K562 (cell line): Measurements from ENCODE around the gene ALDH5A1. TPM values are rescaled to one million over a fixed set of nuclear protein-coding genes. Genes with fewer than 3 reads are reported as not detected.

Experiments used
- ATAC-seq: fragments of 200-7000 bp; cut with Tn5 transposase; 3 replicates; pipeline ENCODE4 v1.9.1; 2020; ENCODE audit warnings: moderate library complexity
- BruUV-seq: library from RNA; stranded (reverse); fragments of 400-500 nt; replicated peaks from 2 replicates; lab custom pipeline; 2021; lab: Mats Ljungman, UMichigan
- CTCF ChIA-PET: fragments of 300-600 bp; formaldehyde crosslinking; extraction: SDS; loops from one replicate; lab custom pipeline; 2021; ENCODE audit warnings: low intra/inter-chr PET ratio; lab: Yijun Ruan, JAX
- POLR2A ChIA-PET: fragments of 300-600, 350-650 bp; sonication (Branson Sonifier 250); formaldehyde crosslinking; extraction: SDS; loops from one replicate; lab custom pipeline; 2021; ENCODE audit warnings: antibody characterized with exemption, inconsistent platforms; lab: Yijun Ruan, JAX
- DNase-seq, 4 experiments: peaks; one replicate each; pipeline versions ENCODE4 v3.0.0 to v3.0.0-alpha.2; 2011 to 2018; ENCODE audit warnings: low spot score in 3 of 4, mixed read lengths in 3 of 4; ENCODE audit errors: extremely low read depth in 1 of 4
- FAIRE-seq: peaks from 2 replicates; lab custom pipeline; 2011; peaks lifted over from hg19 to GRCh38; lab: Jason Lieb, UNC
- H2AFZ ChIP-seq: 2 replicates; pipeline ENCODE4 v1.6.0; 2011; ENCODE audit warnings: low read depth, low read length, control low read depth, inconsistent platforms
- H3K27ac ChIP-seq: fragments of 200-600 bp; 3 replicates; pipeline ENCODE4 v1.8.0; 2011; ENCODE audit warnings: low read depth, mild to moderate bottlenecking, control low read depth, inconsistent platforms, low read length, moderate library complexity, mixed read lengths; ENCODE audit errors: extremely low read depth
- H3K27me3 ChIP-seq, 2 experiments: fragments of 300-600 bp in 1 of 2; 2 replicates in 1 of 2; 3 replicates in 1 of 2; pipeline versions ENCODE4 v1.6.0 to v1.8.0; 2011; ENCODE audit warnings: inconsistent platforms in 2 of 2, low read length in 2 of 2, mild to moderate bottlenecking in 1 of 2, mixed read lengths in 1 of 2, moderate library complexity in 1 of 2; ENCODE audit not compliant: control insufficient read depth in 2 of 2, insufficient read depth in 2 of 2
- H3K36me3 ChIP-seq: fragments of 300-600 bp; 3 replicates; pipeline ENCODE4 v1.8.0; 2011; ENCODE audit warnings: mild to moderate bottlenecking, low read length, inconsistent platforms; ENCODE audit not compliant: control insufficient read depth, insufficient read depth
- H3K4me1 ChIP-seq, 2 experiments: fragments of 200-600 bp in 1 of 2; replicated peaks in 1 of 2; 2 replicates in 1 of 2; 3 replicates in 1 of 2; pipeline versions ENCODE4 v1.5.1 to v1.8.0; 2011; ENCODE audit warnings: inconsistent platforms in 2 of 2, low read length in 2 of 2, mild to moderate bottlenecking in 1 of 2, mixed read lengths in 1 of 2, moderate library complexity in 1 of 2; ENCODE audit not compliant: control insufficient read depth in 2 of 2, insufficient read depth in 2 of 2
- H3K4me2 ChIP-seq: 2 replicates; pipeline ENCODE4 v1.6.1; 2011; ENCODE audit warnings: low read length, control low read depth, inconsistent platforms, mixed read lengths; ENCODE audit not compliant: insufficient read depth
- H3K4me3 ChIP-seq: fragments of 200-600 bp; sonication (generic), shearing (Covaris generic); 2 replicates; pipeline ENCODE4 v1.5.1; 2016; ENCODE audit warnings: control low read depth, inconsistent platforms
- H3K79me2 ChIP-seq: fragments of 200-600 bp; 3 replicates; pipeline ENCODE4 v1.8.0; 2011; ENCODE audit warnings: low read length, inconsistent platforms; ENCODE audit not compliant: control insufficient read depth, insufficient read depth
- H3K9ac ChIP-seq, 2 experiments: 2 replicates each; pipeline versions ENCODE4 v1.6.0 to v1.6.1; 2011; ENCODE audit warnings: low read depth in 2 of 2, low read length in 2 of 2, control low read depth in 1 of 2, inconsistent platforms in 1 of 2, mild to moderate bottlenecking in 1 of 2, mixed read lengths in 1 of 2; ENCODE audit not compliant: insufficient read depth in 1 of 2
- H3K9me1 ChIP-seq: one replicate; pipeline ENCODE4 v1.6.0; 2011; ENCODE audit warnings: inconsistent platforms, mild to moderate bottlenecking, low read length, moderate library complexity; ENCODE audit not compliant: control insufficient read depth, insufficient read depth
- H3K9me3 ChIP-seq: replicated peaks from 2 replicates; pipeline ENCODE4 v1.5.1; 2011; ENCODE audit warnings: low read depth, low read length, inconsistent platforms; ENCODE audit not compliant: control insufficient read depth, insufficient read depth
- H4K20me1 ChIP-seq: replicated peaks from 2 replicates; pipeline ENCODE4 v1.6.1; 2011; ENCODE audit warnings: low read length, inconsistent platforms, mixed read lengths; ENCODE audit not compliant: control insufficient read depth, insufficient read depth
- KDM2B ChIP-seq: fragments of 250-450 bp; sonication (Bioruptor Pico); IDR thresholded peaks from 2 replicates; pipeline ENCODE4 v1.8.0; 2021; ENCODE audit warnings: mild to moderate bottlenecking, moderate library complexity
- MED1 ChIP-seq: sonication (generic); formaldehyde crosslinking; IDR thresholded peaks from 2 replicates; pipeline ENCODE4 v1.8.1; 2023; ENCODE audit warnings: missing genetic modification reagents, borderline replicate concordance
- MLLT1 ChIP-seq, 2 experiments: fragments of 450-650 bp; IDR thresholded peaks; 2 replicates each; pipeline ENCODE4 v1.6.1; 2016
- NEUROD1 ChIP-seq: fragments of 150-350 bp; IDR thresholded peaks from 2 replicates; pipeline ENCODE4 v1.6.1; 2014; ENCODE audit warnings: borderline replicate concordance, low read length, low read depth; ENCODE audit not compliant: partially characterized antibody
- PPARD ChIP-seq: fragments of 250-450 bp; sonication (Bioruptor Pico); IDR thresholded peaks from 2 replicates; pipeline ENCODE4 v1.8.0; 2022; ENCODE audit warnings: inconsistent platforms, mild to moderate bottlenecking, moderate library complexity
- RAD51 ChIP-seq: fragments of 450-650 bp; IDR thresholded peaks from 2 replicates; pipeline ENCODE4 v1.7.1; 2016; ENCODE audit warnings: low read depth, mild to moderate bottlenecking, borderline replicate concordance
- RCOR1 ChIP-seq, 2 experiments: IDR thresholded peaks; 2 replicates each; pipeline ENCODE4 v1.6.1; 2012; ENCODE audit warnings: low read depth in 2 of 2, low read length in 2 of 2, borderline replicate concordance in 1 of 2, improper control_type of control experiment in 1 of 2
- SNAPC5 ChIP-seq: fragments of 250-450 bp; sonication (Bioruptor Pico); IDR thresholded peaks from 2 replicates; pipeline ENCODE4 v1.8.0; 2021; ENCODE audit warnings: moderate library complexity, mild to moderate bottlenecking, inconsistent platforms
- TSHZ1 ChIP-seq: fragments of 250-450 bp; sonication (Bioruptor Pico); IDR thresholded peaks from 2 replicates; pipeline ENCODE4 v1.4.0; 2020; ENCODE audit warnings: mild to moderate bottlenecking, moderate library complexity
- ZNF75A ChIP-seq: fragments of 450-650 bp; formaldehyde crosslinking; IDR thresholded peaks from 2 replicates; pipeline ENCODE4 v1.4.0; 2020; ENCODE audit warnings: mild to moderate bottlenecking
- WGBS: fragments of 100-300 bp; shearing (Covaris generic); methylation state at CpG from one replicate; pipeline ENCODE4 v1.1.6; 2016; ENCODE audit warnings: low coverage, mixed read lengths; ENCODE audit not compliant: insufficient coverage; ENCODE audit errors: missing lambda C conversion rate; 5-methylcytosine and 5-hydroxymethylcytosine counted together
- in situ Hi-C: fragments of 300-500 bp; cut with MboI; formaldehyde crosslinking; loops from 4 replicates; pipeline ENCODE4 v1.15.0; 2018; ENCODE audit warnings: inconsistent platforms, mixed read lengths
- intact Hi-C: fragments of 100-400 bp; cut with micrococcal nuclease; formaldehyde crosslinking; loops from 2 replicates; pipeline ENCODE4 v1.14.2; 2022
- polyA plus RNA-seq, 8 experiments: library from polyadenylated mRNA; depleted of rRNA in 4 of 8; stranded (reverse) in 5 of 8; unstranded in 3 of 8; fragments of >200 nt; fragmentation: Nextera tagmentation in 2 of 8; fragmentation: Illumina TruSeq in 1 of 8; extraction: Ambion mirVana in 2 of 8; extraction: Trizol in 1 of 8; gene quantifications; 2 replicates each; pipeline versions ENCODE4 v1.2.1 to v1.2.3, GENCODE V29; 2011 to 2014; ENCODE audit warnings: inconsistent platforms in 1 of 8, missing spikeins in 1 of 8
- total RNA-seq, 7 experiments: library from RNA; depleted of rRNA in 6 of 7; stranded (reverse); fragments of >200 nt in 6 of 7; fragmentation: Illumina TruSeq in 2 of 7; extraction: Trizol in 2 of 7; gene quantifications; 2 replicates each; pipeline versions ENCODE4 v1.2.1 to v1.2.3, GENCODE V29; 2011 to 2021; ENCODE audit warnings: low replicate concordance in 1 of 7

Gene ALDH5A1
- total and polyA plus RNA-seq, 9 of the 15 experiments (the other 6 are each of a cell fraction or from before 2014, with no cell fraction given) = 2.2 to 19.7 (median 9.5) TPM

GRCh38 chr6:24501374-24501773 is 6.6 kb downstream of the ALDH5A1 start:
- in situ Hi-C loops (no loop called here), intact Hi-C loops (no loop called here)
- no TSS peak for BruUV-seq
- Histone ChIP-seq H3K36me3 (peaks cover 4% of the 10 kb centered on the region; the same call in 2 of the 3 replicates), H3K4me2 (no peak overlapping the region), H4K20me1 (no peaks in the 10 kb centered on the region), H3K9me1 (no peaks in the 10 kb centered on the region), H3K9me3 (peaks cover 3% of the 10 kb centered on the region; the same call in 1 of the 2 replicates), H3K79me2 (no peaks in the 10 kb centered on the region), H3K9ac (no peak overlapping the region), H3K27ac (no peak overlapping the region), H3K4me3 (no peak overlapping the region), H2AFZ (no peak overlapping the region), H3K4me1 (peaks cover 0 to 3% of the 10 kb centered on the region in 2 experiments; a peak in 2 of 5 replicates), H3K27me3 (no peaks in the 10 kb centered on the region; a peak in 2 of 5 replicates)
- FAIRE-seq (no peak), ATAC-seq (no peak), DNase-seq (no peak)
- CTCF ChIA-PET = no interaction called here
- TF ChIP-seq ZNF75A (CRISPR knock-in tag) (no peak), NEUROD1 (no peak), SNAPC5 (CRISPR knock-in tag) (no peak)
- 32% methylated on average over 2 of the region's 2 CpGs for WGBS
- POLR2A ChIA-PET = interaction anchor here (0.9 to 1.9 kb wide), 2 partner anchors 9 to 11 kb away, joined by 3 to 6 read pairs; no protein-coding TSS in a partner anchor

- no peak overlapping the region for H3K4me3 ChIP-seq
- in situ Hi-C loops = no loop called here
- H3K9me3 ChIP-seq = no peaks in the 10 kb centered on the region
- H4K20me1 ChIP-seq = no peaks in the 10 kb centered on the region
- peaks cover 0 to 3% of the 10 kb centered on the region in 2 experiments; a peak in 2 of 5 replicates for H3K4me1 ChIP-seq
- ChIA-PET CTCF (no interaction called here), POLR2A (interaction anchor here (0.9 to 1.9 kb wide), 2 partner anchors 8 to 12 kb away, joined by 3 to 6 read pairs; no protein-coding TSS in a partner anchor)
- no peaks in the 10 kb centered on the region for H3K79me2 ChIP-seq
- no peak overlapping the region for H2AFZ ChIP-seq
- no peak overlapping the region for H3K27ac ChIP-seq
- FAIRE-seq (no peak), ATAC-seq (no peak), DNase-seq (no peak)
- H3K27me3 ChIP-seq = no peaks in the 10 kb centered on the region; a peak in 2 of 5 replicates
- no peak overlapping the region for H3K9ac ChIP-seq
- peaks cover 4% of the 10 kb centered on the region; the same call in 2 of the 3 replicates for H3K36me3 ChIP-seq
- H3K9me1 ChIP-seq = no peaks in the 10 kb centered on the region
- no peak overlapping the region for H3K4me2 ChIP-seq
- no TSS peak for BruUV-seq
- intact Hi-C loops = no loop called here
- no peak for TF ChIP-seq KDM2B (CRISPR knock-in tag)
- no peak for TF ChIP-seq PPARD (CRISPR knock-in tag)
- no peak for TF ChIP-seq RCOR1 (IDR thresholded peaks at IDR 0.05; ENCODE audit: borderline replicate concordance in 1 of 2, low read depth in 2 of 2, low read length in 2 of 2)
- no peak for TF ChIP-seq MLLT1 (IDR thresholded peaks at IDR 0.05)
- TF ChIP-seq RAD51 = no peak
- no peak for TF ChIP-seq MED1
- TF ChIP-seq TSHZ1 = no peak
Observed at GRCh38 chr6:24501914-24502313, 7.1 kb downstream of the ALDH5A1 start.
